ENCODE measurements around the gene DHX57.

DNA sequence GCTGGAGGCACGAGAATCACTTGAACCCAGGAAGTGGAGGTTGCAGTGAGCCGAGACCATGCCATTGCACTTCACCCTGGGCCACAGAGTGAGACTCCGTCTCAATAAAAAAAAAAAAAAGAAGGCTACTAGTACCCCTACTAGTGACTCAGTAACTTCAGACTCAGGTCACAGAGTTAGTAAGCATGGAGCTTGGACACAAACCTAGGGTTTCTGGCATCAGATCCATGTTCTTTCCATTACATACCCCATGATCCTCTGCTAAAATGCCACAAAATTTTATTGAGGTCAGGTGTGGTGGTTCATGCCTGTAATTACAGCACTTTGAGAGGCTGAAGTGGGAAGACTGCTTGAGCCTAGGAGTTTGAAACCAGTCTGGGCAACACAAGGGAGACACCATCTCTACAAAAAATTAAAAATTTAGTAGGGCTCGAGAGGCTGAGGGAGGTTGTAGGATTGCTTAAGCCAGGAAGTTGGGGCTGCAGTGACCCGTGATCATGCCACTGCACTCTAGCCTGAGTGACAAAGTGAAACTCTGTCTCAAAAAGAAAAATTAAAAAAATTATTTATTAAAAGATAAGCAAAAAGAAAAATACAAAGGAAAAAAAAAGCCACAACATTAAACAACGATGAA, 45.1 kb downstream of the DHX57 start:
- TF ChIP-seq POLR2A (IDR thresholded peaks at IDR 0.05; ENCODE audit: low read depth, low read length) (no peak), TAF1 (IDR thresholded peaks at IDR 0.05; ENCODE audit: borderline replicate concordance, low read depth, low read length) (no peak), POLR2AphosphoS5 (IDR thresholded peaks at IDR 0.05; ENCODE audit: low read depth, low read length) (no peak)
